Measurements from ENCODE around the gene DNAH8. TPM values are rescaled to one million over a fixed set of nuclear protein-coding genes. Genes with fewer than 3 reads are reported as not detected.

Gene DNAH8
- total and polyA plus RNA-seq, 2 donors (not counting 3 experiments of a cell fraction or from before 2014, with no cell fraction given): 0.29 to 0.61 TPM

- H2AFZ ChIP-seq (ENCODE audit: low read depth, low read length): no peak overlapping the region
- dilution Hi-C loops (cut with MboI; ENCODE audit: extremely low pct_ligation_motif_present, low sequenced_read_pairs): no loop called here
- H4K20me1 ChIP-seq (replicated peaks; ENCODE audit: control insufficient read depth, extremely low read depth, insufficient read depth, low read length): no peaks in the 10 kb centered on the region
- no peak overlapping the region for H3K4me2 ChIP-seq (ENCODE audit: insufficient read depth, low read length)
- TF ChIP-seq MYC (IDR thresholded peaks at IDR 0.05; ENCODE audit: low read depth, low read length) (no peak), JUN (IDR thresholded peaks at IDR 0.05; ENCODE audit: borderline replicate concordance, insufficient read depth, insufficient read length, low read depth) (no peak), EZH2 (IDR thresholded peaks at IDR 0.05; ENCODE audit: borderline replicate concordance, low read depth, low read length, severe bottlenecking) (no peak), MAX (IDR thresholded peaks at IDR 0.05; ENCODE audit: insufficient read depth, insufficient read length) (no peak), POLR2A (IDR thresholded peaks at IDR 0.05; ENCODE audit: low read depth, low read length) (no peak), GATA2 (IDR thresholded peaks at IDR 0.05; ENCODE audit: insufficient read depth, insufficient read length, low read depth, low read length) (no peak), FOS (IDR thresholded peaks at IDR 0.05; ENCODE audit: borderline replicate concordance, insufficient read depth, low read length) (no peak), POLR2AphosphoS5 (IDR thresholded peaks at IDR 0.05; ENCODE audit: insufficient read depth, low read depth, low read length) (no peak), CTCF (IDR thresholded peaks at IDR 0.05; ENCODE audit: extremely low read depth in 1 of 2, insufficient read depth in 1 of 2, low read depth in 1 of 2, low read length in 2 of 2) (no peak)
- BruUV-seq (replicated peaks): no TSS peak
- H3K4me3 ChIP-seq (replicated peaks in 1 of 3; ENCODE audit: insufficient read depth in 1 of 3, low read depth in 1 of 3, low read length in 3 of 3): no peak overlapping the region
- ChIA-PET POLR2A (no interaction called here), CTCF (no interaction called here)
- intact Hi-C loops (cut with micrococcal nuclease): no loop called here
- H3K9ac ChIP-seq (replicated peaks; ENCODE audit: extremely low read depth, insufficient read depth, low read length): no peak overlapping the region
- DNase-seq (ENCODE audit: low read depth, low spot score) (no peak), FAIRE-seq (no peak)
- no peak overlapping the region for H3K27ac ChIP-seq (ENCODE audit: insufficient read depth, low read depth, low read length)
- no peaks in the 10 kb centered on the region for H3K9me1 ChIP-seq (replicated peaks; ENCODE audit: control insufficient read depth, extremely low read depth, insufficient read depth, low read length)
- no peaks in the 10 kb centered on the region for H3K9me3 ChIP-seq (replicated peaks; ENCODE audit: control insufficient read depth, insufficient read depth, low read length)
- H3K27me3 ChIP-seq (ENCODE audit: control insufficient read depth in 2 of 2, insufficient read depth in 2 of 2, low read length in 2 of 2): peaks cover 27 to 30% of the 10 kb centered on the region in 2 experiments
- H3K4me1 ChIP-seq (ENCODE audit: control insufficient read depth, extremely low read depth, insufficient read depth, low read length): no peaks in the 10 kb centered on the region
- H3K36me3 ChIP-seq (ENCODE audit: control insufficient read depth in 2 of 2, extremely low read depth in 1 of 2, insufficient read depth in 2 of 2, low read length in 2 of 2): no peaks in the 10 kb centered on the region
- no peaks in the 10 kb centered on the region for H3K79me2 ChIP-seq (ENCODE audit: control insufficient read depth, insufficient read depth, low read length)
Observed at GRCh38 chr6:39049575-39050283, 334.6 kb downstream of the DNAH8 start.
